ENCODE results near the gene TRANK1.

DNA sequence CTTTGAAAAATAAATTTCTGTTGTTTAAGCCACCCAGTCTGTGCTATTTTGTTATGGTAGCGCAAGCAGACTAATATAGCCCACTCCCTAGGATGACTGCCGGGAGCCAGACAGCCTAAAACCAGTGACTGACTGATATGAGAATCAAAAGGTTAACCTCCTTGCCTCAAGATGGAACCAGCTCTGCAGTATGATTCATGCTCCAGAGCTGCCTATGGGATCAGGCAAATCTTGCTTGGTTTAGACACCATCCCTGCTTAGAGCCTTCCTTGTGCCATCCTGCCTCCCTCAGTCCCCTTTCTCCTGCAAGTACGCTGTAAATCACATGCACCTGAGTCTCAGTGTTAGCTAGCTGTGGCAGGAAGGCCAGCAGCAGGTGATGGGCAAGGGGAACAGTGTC is 39.3 kb downstream of the TRANK1 start:
- TF ChIP-seq POLR2AphosphoS5 (IDR thresholded peaks at IDR 0.05): no peak
- TF ChIP-seq POLR2A (IDR thresholded peaks at IDR 0.05): no peak
- TF ChIP-seq, protein P1, sequence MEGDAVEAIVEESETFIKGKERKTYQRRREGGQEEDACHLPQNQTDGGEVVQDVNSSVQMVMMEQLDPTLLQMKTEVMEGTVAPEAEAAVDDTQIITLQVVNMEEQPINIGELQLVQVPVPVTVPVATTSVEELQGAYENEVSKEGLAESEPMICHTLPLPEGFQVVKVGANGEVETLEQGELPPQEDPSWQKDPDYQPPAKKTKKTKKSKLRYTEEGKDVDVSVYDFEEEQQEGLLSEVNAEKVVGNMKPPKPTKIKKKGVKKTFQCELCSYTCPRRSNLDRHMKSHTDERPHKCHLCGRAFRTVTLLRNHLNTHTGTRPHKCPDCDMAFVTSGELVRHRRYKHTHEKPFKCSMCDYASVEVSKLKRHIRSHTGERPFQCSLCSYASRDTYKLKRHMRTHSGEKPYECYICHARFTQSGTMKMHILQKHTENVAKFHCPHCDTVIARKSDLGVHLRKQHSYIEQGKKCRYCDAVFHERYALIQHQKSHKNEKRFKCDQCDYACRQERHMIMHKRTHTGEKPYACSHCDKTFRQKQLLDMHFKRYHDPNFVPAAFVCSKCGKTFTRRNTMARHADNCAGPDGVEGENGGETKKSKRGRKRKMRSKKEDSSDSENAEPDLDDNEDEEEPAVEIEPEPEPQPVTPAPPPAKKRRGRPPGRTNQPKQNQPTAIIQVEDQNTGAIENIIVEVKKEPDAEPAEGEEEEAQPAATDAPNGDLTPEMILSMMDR (IDR thresholded peaks at IDR 0.05): no peak

All from upper lobe of left lung (tissue), 4 donors.